Femur (tissue), 1 donor: ENCODE results near the gene EIF2A.
"Not testable (repeated sequence)": the region's sequence is repeated elsewhere in the genome, so short reads cannot be mapped to it uniquely, and the experiment has no call there.

ENCODE experiments used
- DNase-seq: peaks from one replicate; pipeline ENCODE4 v3.0.0-alpha.2; 2017

EIF2A gene

GRCh38 chr3:150603153-150603979 is 56.8 kb downstream of the EIF2A start, which contains the start of gene SELENOT:
Gene SELENOT, plus strand, starts transcription at chr3:150603321. Its CDS starts 42 bp downstream, at chr3:150603363.
- DNase-seq: peak; percentile 98

- DNase-seq: no peak
These were observed 57.4 kb downstream of the EIF2A start for GRCh38 chr3:150603980-150604319.

DNA sequence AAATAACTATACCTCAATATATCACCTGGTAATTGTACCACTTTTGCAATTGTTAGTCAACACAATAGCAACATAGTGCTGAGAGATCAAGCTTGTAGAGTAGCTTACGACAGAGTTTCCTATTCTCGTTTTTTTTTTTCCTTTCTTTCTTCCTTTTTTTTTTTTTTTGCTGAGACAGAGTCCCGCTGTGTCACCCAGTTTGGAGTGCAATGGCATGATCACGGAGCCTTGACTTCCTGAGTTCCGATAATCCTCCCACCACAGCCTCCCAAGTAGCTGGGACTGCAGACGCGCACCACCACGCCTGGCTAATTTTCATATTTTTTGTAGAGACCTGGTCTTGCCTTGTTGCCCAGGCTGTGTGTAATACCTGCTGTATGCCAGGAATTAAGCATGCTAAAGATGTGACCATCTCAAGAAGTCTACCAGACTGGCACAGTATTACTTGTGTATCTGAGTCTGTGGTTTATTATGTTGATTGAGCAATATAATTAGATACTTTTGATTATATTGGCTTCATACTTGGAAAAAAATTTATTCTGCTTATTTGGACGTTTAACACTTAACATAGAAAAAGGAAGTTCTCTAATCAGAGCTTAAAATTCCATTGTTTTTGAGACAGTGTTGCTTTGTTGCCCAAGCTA is 59.5 kb downstream of the EIF2A start:
- no peak for DNase-seq

- no peak for DNase-seq
These were observed 60.9 kb downstream of the EIF2A start for GRCh38 chr3:150607267-150608065.

GRCh38 chr3:150609988-150610387 is 63.4 kb downstream of the EIF2A start:
- no peak for DNase-seq

DNA sequence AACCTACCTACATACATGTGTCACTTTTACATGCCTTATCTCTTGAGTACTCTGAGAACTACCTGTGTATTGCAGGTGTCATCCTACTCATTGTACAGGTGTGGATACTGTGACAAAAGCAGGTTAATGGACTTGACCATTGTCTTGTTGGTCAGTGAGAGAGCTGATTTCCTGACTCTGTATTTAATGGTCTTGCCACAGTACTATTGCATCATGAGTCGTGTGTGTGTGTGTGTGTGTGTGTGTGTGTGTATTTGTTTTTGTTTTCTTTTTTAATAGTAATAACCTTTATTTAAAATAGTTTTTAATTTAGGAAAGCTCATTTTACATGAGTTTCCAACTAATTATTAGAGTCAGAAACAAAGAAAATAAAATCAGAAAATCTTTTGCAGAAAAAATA is 64.2 kb downstream of the EIF2A start:
- no peak for DNase-seq

DNA sequence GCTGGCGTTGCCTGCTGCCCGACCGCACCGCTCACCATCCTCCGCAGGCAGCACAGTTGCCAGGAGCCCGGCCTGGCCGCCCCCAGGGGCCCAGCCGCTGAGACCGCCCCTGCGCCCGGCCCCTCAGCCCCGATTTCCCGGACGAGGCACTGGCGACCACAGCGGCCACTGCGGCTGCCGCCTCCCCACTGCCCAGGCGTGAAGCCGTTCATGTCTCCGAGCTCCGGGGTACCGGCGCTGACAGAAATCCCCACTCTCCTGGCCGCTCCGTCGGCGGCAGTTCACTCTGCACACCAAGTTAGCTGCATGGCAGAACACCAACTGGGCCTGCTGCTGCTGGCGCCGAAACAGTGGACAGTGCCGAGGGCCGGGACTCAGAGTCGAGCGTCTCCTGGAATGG is 65.1 kb downstream of the EIF2A start:
- no peak for DNase-seq

DNA sequence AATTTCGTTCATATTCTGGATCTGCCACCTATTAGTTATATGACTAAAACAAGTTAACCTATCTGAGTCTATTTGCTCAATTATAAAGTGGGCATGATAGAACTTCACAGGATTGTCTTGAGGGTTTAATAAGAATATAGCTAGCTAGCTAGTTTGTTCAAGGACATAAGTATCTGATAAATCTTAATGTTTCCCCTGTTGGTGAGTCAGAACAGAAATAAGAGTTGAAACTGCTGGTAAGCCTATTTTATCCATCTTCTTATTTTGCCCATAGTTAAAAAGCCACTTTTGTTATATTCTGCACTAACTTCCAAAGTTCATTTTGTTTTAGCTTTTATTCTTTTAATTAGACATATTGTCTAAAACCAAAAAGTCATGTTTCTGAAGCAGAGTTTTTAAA is 65.9 kb downstream of the EIF2A start:
- no peak for DNase-seq

DNA sequence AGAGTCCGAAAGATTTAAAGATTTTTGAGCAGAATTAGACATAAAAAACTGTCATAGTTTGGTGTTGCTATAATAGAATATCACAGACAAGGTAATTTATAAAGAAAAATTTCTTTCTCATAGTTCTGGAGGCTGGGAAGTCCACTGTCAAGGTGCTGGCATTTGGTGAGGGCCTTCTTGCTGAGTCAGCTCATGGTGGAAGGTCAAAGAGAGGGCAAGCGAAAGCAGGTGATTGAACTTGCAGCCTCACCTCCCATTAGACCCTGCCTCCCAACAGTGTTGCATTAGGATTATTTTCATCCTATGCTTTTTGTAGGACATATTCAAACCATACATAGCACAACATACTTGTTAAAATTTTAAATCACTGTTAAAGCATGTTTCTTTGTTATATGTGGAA is 66.4 kb downstream of the EIF2A start:
- DNase-seq: no peak

DNA sequence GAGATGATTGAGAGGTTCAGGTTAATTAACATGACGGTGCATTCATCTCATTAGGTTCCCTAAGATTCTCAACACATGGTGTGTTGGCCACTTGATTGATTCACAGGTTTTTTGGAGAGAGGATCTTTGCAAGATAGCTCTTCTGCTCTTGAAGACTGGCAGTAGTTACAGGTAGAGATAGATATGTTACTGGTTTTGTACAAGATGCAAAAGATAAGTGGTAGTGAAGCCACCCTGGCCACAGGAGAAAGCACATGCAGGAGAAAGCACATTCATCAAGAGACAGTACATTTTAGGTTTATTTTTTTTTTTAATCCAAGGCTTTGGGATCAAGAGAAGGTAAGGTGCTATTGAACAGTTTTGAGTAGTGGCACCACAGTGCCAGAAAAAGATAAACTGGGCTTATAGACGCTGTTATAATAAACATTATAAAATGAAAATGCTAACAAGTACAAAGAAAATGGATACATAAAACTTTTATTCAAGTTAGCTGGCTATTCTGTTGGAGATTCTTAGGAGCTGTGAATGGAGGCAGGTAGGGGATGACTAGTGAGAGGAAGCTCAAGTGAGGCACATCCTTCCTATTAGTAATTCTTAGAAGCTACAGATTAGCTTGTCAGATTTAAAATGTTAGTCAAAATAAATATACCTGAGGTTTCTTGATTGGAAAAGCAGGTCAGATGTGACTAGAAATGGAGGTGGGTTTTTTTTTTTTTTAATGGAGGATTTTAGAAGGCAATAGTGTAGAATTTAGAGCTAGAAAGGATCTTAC is 67.3 kb downstream of the EIF2A start:
- no peak for DNase-seq

DNA sequence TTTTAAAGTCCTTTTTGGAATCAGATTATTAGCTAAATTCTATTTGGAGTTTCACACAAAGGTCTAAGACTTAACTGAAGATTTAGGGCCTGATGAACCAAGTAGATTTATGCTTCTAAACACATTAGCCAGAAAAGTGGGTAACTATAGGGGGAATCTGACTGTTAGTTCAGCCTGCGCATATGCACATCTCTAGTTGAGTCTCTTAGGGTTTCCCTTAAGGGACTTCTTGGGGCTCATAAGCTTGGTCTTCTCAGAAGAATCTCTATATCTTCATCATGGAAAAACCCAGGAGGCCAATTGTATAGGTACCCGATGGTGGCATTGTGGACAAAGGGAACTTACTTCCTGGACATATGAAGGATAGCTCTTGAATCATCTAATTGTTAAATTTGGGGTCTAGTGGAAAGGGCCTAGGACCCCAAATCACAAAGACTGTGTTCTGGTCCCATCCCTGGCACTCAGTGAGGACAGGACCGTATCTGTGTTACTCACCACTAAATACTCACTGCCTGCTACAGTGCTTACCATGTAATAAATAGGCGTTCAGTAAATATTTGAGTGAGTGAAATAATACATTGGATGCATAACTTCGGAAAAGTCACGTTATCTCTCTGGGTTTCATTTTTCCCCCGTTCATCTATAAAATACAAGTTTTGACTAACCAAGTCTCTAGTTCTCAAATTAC is 73.6 kb downstream of the EIF2A start:
- DNase-seq: no peak

- DNase-seq: not testable (repeated sequence)
These were observed 76.4 kb downstream of the EIF2A start for GRCh38 chr3:150622955-150623354.

- no peak for DNase-seq
These were observed 77.4 kb downstream of the EIF2A start for GRCh38 chr3:150623945-150624344.

DNA sequence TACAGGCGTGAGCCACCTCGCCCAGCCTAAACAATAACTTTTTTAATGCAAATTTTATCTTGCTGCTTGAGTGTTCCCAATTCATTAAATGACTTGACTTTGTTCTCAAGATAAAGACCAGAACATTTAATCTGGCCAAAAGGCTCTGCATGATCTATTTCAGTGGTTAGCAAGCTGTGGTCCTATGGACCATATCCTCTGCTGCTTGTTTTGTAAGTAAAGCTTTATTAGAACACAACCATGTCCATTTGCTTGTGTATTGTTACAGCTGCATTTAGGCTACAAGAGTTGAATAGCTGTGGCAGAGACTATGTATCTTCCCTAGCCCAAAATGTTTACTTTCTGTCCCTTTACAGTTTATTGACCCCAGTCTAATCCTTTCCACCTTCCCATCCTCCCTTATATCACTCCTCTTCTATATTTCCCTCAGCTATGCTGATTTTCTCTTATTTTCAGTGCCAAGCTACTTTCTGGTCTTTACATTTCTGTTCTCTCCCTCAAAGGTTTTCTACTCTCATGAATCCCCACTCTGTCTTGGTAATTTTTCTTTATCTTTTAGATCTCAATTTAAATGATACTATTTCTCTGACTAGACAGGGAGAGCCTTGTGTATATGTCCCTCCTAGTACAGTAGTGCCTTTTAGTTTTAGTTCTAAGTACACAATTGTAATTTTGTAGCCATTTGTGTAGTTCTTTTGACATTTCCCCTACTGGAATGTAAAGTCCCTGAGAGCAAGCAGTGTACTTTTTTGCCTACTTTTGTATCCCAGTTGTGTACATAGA is 79.8 kb downstream of the EIF2A start:
- DNase-seq: no peak

DNA sequence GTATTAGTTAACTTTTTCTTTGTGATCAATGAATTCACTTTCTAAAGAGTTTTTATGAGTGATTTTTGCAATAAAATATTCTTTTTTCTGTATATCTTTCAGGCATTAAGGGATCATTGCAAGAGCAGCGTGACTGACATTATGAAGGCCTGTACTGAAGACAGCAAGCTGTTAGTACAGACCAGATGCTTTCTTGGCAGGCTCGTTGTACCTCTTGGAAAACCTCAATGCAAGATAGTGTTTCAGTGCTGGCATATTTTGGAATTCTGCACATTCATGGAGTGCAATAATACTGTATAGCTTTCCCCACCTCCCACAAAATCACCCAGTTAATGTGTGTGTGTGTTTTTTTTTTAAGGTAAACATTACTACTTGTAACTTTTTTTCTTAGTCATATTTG is 81.0 kb downstream of the EIF2A start:
- DNase-seq: peak; percentile 55

- no peak for DNase-seq
These were observed 85.1 kb downstream of the EIF2A start for GRCh38 chr3:150631515-150632221.

- no peak for DNase-seq
These were observed 88.5 kb downstream of the EIF2A start for GRCh38 chr3:150635076-150635475.

DNA sequence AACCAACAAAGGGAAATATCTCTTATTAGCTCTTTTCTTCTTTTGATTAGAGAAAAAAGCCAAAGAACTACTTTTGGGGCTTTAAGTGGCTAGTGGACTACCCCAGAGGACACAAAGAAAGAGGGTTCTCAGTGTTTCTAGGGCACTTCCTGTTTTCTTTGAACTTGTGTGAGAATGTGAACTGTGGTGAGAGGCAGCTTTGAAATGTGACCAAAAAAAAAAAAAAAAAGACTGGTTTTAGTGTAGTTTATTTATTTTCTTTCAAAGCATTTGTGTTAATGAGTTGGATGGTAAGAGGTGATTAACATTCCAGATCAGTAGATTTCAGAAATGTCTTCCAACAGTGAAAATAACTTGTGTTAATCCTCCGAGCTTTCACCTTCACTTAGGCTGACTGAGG is 88.9 kb downstream of the EIF2A start:
- no peak for DNase-seq
